GM18951 (cell line): ENCODE measurements around the gene ZNF618.

ENCODE experiments used
- POLR2A ChIP-seq: IDR thresholded peaks from 4 replicates; pipeline ENCODE4 v1.6.1; 2011; ENCODE audit warnings: mild to moderate bottlenecking; ENCODE audit not compliant: insufficient read length, insufficient read depth; ENCODE audit errors: extremely low read depth
- in situ Hi-C: fragments of 300-500 bp; cut with MboI; formaldehyde crosslinking; loops from one replicate; pipeline ENCODE4 v1.12.0; 2022; ENCODE audit warnings: low sequenced_read_pairs, mixed read lengths, inconsistent platforms; ENCODE audit not compliant: unreplicated experiment

Gene ZNF618

GRCh38 chr9:114049441-114050225 lies 173.5 kb downstream of the ZNF618 start:
- no peak for TF ChIP-seq POLR2A
- in situ Hi-C loops = no loop called here

- TF ChIP-seq POLR2A = no peak
- in situ Hi-C loops = no loop called here
These were observed 174.1 kb downstream of the ZNF618 start for GRCh38 chr9:114050226-114050568.

- in situ Hi-C loops = no loop called here
These were observed 174.5 kb downstream of the ZNF618 start for GRCh38 chr9:114050646-114051045.

GRCh38 chr9:114051281-114051680 lies 175.2 kb downstream of the ZNF618 start:
- no peak for TF ChIP-seq POLR2A
- in situ Hi-C loops = no loop called here

More at GRCh38 chr9:114050646-114051045, 174.5 kb downstream of the ZNF618 start:
- TF ChIP-seq POLR2A = no peak

GRCh38 chr9:114051706-114052105 lies 175.6 kb downstream of the ZNF618 start:
- in situ Hi-C loops = no loop called here
- TF ChIP-seq POLR2A = no peak

- TF ChIP-seq POLR2A = no peak
- in situ Hi-C loops = no loop called here
These were observed 177.3 kb downstream of the ZNF618 start for GRCh38 chr9:114053246-114054005.

GRCh38 chr9:114054191-114054690 lies 178.1 kb downstream of the ZNF618 start:
- no peak for TF ChIP-seq POLR2A
- in situ Hi-C loops = no loop called here

- no peak for TF ChIP-seq POLR2A
- in situ Hi-C loops = no loop called here
These were observed 179.0 kb downstream of the ZNF618 start for GRCh38 chr9:114055061-114055460.

- TF ChIP-seq POLR2A = no peak
- in situ Hi-C loops = no loop called here
These were observed 179.8 kb downstream of the ZNF618 start for GRCh38 chr9:114055894-114056293.

- in situ Hi-C loops = no loop called here
- TF ChIP-seq POLR2A = no peak
These were observed 180.4 kb downstream of the ZNF618 start for GRCh38 chr9:114056527-114056926.

GRCh38 chr9:114057161-114057885 lies 181.2 kb downstream of the ZNF618 start:
- TF ChIP-seq POLR2A = no peak
- in situ Hi-C loops = no loop called here

GRCh38 chr9:114058688-114059046 lies 182.6 kb downstream of the ZNF618 start:
- no peak for TF ChIP-seq POLR2A
- in situ Hi-C loops = no loop called here
